Ascending aorta (tissue), 2 donors: ENCODE results near the gene NUP214. TPM values are rescaled to one million over a fixed set of nuclear protein-coding genes. Genes with fewer than 3 reads are reported as not detected.
"Not testable (repeated sequence)": the region's sequence is repeated elsewhere in the genome, so short reads cannot be mapped to it uniquely, and the experiment has no call there.

ENCODE experiments used
- DNase-seq, 2 donors: peaks; one replicate each; pipeline ENCODE4 v3.0.0-alpha.2; 2019; ENCODE audit warnings: low spot score in 2 of 2
- H3K27ac ChIP-seq, 2 donors: fragments of 200-600 bp; sonication (generic); one replicate each; pipeline ENCODE4 v1.5.1; 2016 to 2017; ENCODE audit warnings: mild to moderate bottlenecking in 1 of 2
- H3K27me3 ChIP-seq: fragments of 200-600 bp; sonication (generic); one replicate; pipeline ENCODE4 v1.5.1; 2017
- H3K36me3 ChIP-seq, 2 donors: fragments of 200-600 bp; sonication (generic); one replicate each; pipeline ENCODE4 v1.5.1; 2016
- H3K4me1 ChIP-seq, 2 donors: fragments of 200-600 bp; sonication (generic); one replicate each; pipeline ENCODE4 v1.5.1; 2016 to 2017; ENCODE audit warnings: mild to moderate bottlenecking in 1 of 2
- H3K4me3 ChIP-seq, 2 donors: fragments of 200-600 bp; sonication (generic); one replicate each; pipeline ENCODE4 v1.5.1; 2016 to 2017; ENCODE audit warnings: mild to moderate bottlenecking in 1 of 2
- H3K9me3 ChIP-seq, 2 donors: fragments of 200-600 bp; sonication (generic); one replicate each; pipeline ENCODE4 v1.5.1; 2016
- CTCF ChIP-seq, 3 experiments: fragments of 200-600 bp in 2 of 3; fragments of 450-650 bp in 1 of 3; sonication (generic) in 2 of 3; IDR thresholded peaks; one replicate each; pipeline ENCODE4 v1.5.1; 2016 to 2019; ENCODE audit warnings: antibody characterized with exemption in 3 of 3, mild to moderate bottlenecking in 1 of 3, moderate library complexity in 1 of 3
- intact Hi-C: fragments of 100-400 bp; cut with DNase I; formaldehyde crosslinking; loops from one replicate; pipeline ENCODE4 v1.15.1; 2023
- total RNA-seq: library from RNA; depleted of rRNA; stranded (reverse); fragments of >200 nt; gene quantifications from one replicate; pipeline ENCODE4 v1.1.0, GENCODE V29; 2016

Gene NUP214
- total RNA-seq, 1 donor from 2014 or later, result 234 TPM

DNA sequence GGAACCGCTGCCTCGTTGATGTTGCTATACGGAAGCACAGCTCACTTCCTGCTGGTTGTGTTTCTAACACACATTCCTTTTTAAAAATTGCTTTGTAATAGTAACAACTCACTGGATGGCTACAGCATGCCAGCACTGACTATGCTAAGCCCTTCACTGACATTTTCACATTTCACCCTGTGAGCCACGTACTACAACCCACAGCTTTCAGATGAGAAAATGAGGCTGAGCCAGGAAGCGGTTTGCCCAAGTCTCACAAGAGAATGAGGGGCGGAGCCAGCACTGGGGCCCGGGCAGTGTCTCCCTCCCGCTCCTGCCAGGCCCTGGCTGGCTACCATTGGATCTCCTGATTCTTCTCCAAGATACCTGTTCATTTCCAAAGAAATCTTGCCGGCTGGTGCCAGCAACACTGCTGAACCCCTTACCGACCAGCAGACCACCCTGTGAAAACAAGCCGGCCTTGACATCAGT is 112.6 kb downstream of the NUP214 start:
- Histone ChIP-seq H3K36me3 (peaks cover 20 to 21% of the 10 kb centered on the region in 2 donors), H3K9me3 (no peaks in the 10 kb centered on the region), H3K4me3 (peak overlapping the region in 1 of 2 donors; percentile 36), H3K27me3 (no peaks in the 10 kb centered on the region), H3K4me1 (peaks cover 3 to 7% of the 10 kb centered on the region in 2 donors), H3K27ac (peak overlapping the region; percentile 16 to 35)
- DNase-seq, result peak; percentile 42 to 86
- no peak for TF ChIP-seq CTCF (IDR thresholded peaks at IDR 0.05)
- intact Hi-C loops, result no loop called here

DNA sequence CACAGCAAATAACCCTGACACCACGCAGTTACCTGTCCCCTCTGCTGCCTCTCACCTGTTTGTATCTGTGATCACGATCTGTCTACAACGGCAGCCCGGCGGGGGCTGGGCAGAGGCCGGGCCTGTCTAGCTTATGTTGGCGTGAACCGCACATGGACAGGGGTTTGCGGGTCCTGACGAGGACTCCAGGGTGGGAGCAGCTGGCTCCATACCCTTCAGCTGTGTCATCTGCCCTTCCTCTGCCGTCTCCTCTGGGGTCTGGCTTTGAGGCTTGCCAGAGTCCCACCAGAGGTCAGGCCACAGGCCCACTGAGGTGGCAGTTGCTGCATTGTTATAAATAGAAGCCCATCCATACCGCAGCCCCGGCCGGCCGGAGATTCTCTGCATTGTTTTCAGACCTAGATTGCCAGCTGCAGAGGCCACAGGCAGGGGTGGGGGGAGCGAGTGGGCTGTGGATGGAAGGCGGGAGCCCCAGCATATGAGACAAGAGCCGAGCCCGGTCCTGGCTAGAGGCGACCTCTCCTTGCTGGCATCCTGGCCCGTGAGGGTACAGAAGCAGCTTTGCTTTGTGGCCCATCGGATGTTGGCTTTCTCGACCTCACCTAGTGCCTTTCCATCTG is 113.1 kb downstream of the NUP214 start:
- no peak for TF ChIP-seq CTCF (IDR thresholded peaks at IDR 0.05)
- Histone ChIP-seq H3K4me1 (peaks cover 3 to 7% of the 10 kb centered on the region in 2 donors), H3K27me3 (no peaks in the 10 kb centered on the region), H3K9me3 (no peaks in the 10 kb centered on the region), H3K4me3 (peak overlapping the region in 1 of 2 donors; percentile 36), H3K36me3 (peaks cover 14 to 16% of the 10 kb centered on the region in 2 donors), H3K27ac (peak overlapping the region; percentile 16 to 35)
- DNase-seq, result no peak
- intact Hi-C loops, result no loop called here

GRCh38 chr9:131239161-131239975 is 114.0 kb downstream of the NUP214 start:
- Histone ChIP-seq H3K4me3 (no peak overlapping the region), H3K27ac (no peak overlapping the region), H3K27me3 (no peaks in the 10 kb centered on the region), H3K36me3 (peaks cover 6 to 8% of the 10 kb centered on the region in 2 donors), H3K4me1 (peaks cover 3 to 7% of the 10 kb centered on the region in 2 donors), H3K9me3 (no peaks in the 10 kb centered on the region)
- TF ChIP-seq CTCF (IDR thresholded peaks at IDR 0.05), result no peak
- no peak for DNase-seq
- intact Hi-C loops, result no loop called here

DNA sequence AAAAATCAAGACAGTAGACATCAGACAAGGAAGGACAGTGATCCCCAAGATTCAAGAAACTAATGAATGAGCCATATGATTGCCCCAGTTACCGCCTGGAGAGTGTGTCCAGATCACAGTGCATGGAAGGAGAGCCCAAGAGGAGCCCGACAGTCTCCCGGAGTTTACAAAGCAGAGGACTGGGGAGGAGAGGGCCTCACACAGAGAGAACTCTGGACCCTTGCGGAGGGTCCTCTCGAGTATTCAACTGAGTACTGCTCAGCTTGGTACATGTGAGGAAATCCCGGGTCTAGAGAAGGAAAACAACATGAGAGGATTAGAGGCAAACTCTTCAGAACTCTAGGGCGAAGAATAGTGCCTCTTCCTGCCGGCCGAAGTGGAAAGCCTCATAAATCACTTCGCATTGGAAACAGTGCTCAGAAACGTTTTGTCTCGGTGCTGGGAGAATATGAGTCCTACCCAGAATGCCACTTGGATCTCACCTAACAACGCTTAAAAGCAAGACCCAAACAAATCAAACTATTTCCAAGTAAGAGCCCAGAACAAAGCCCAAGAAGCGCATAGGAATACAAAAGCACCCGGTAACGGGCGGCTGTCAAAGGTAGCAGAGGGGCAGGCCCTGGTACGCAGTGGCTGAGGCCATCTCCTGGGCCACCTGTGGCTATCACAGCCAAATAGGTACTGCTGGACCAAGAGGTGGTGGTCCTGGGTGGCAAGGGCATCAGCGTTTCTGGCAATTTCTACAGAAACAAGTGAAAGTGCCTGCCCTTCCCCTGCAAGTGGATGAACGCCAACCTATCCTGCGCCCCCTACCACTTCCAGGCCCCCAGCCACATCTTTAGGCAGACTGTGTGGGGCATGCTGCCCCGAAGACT is 114.9 kb downstream of the NUP214 start:
- H3K36me3 ChIP-seq, result no peaks in the 10 kb centered on the region
- no peak for TF ChIP-seq CTCF (IDR thresholded peaks at IDR 0.05)
- intact Hi-C loops, result no loop called here
- no peaks in the 10 kb centered on the region for H3K9me3 ChIP-seq
- DNase-seq, result no peak
- H3K27me3 ChIP-seq, result no peaks in the 10 kb centered on the region
- no peak overlapping the region for H3K4me3 ChIP-seq
- peaks cover 3 to 7% of the 10 kb centered on the region in 2 donors for H3K4me1 ChIP-seq
- H3K27ac ChIP-seq, result no peak overlapping the region

GRCh38 chr9:131244331-131244730 is 118.9 kb downstream of the NUP214 start:
- intact Hi-C loops, H3K4me3 ChIP-seq, H3K4me1 ChIP-seq, DNase-seq, H3K36me3 ChIP-seq, H3K27me3 ChIP-seq, H3K27ac ChIP-seq, H3K9me3 ChIP-seq: not testable (repeated sequence)
